Pancreas (tissue), 10 donors: ENCODE measurements around the gene ORC1. TPM values are rescaled to one million over a fixed set of nuclear protein-coding genes. Genes with fewer than 3 reads are reported as not detected.

Experiments
- ATAC-seq, 4 donors: fragments of 200-7000 bp; cut with Tn5 transposase; one replicate each; pipeline versions ENCODE4 v1.8.0 to v1.9.1; 2020; ENCODE audit warnings: mild to moderate bottlenecking in 4 of 4, moderate library complexity in 4 of 4
- DNase-seq, 6 donors: peaks; one replicate each; pipeline ENCODE4 v3.0.0-alpha.2; 2020
- FAIRE-seq: peaks from 2 replicates; lab custom pipeline; 2012; peaks lifted over from hg19 to GRCh38; lab: Jason Lieb, UNC
- H3K27ac ChIP-seq, 4 donors: fragments of 200-600 bp; sonication (generic); 1 replicate in 3 of 4; 2 replicates in 1 of 4; pipeline versions ENCODE4 v1.5.0 to v1.8.0; 2020
- H3K27me3 ChIP-seq, 4 donors: fragments of 200-600 bp; one replicate each; pipeline ENCODE4 v1.8.0; 2021
- H3K36me3 ChIP-seq, 3 donors: fragments of 200-600 bp; sonication (generic) in 1 of 3; one replicate each; pipeline versions ENCODE4 v1.5.0 to v1.8.0; 2020 to 2021
- H3K4me1 ChIP-seq, 3 donors: fragments of 200-600 bp; one replicate each; pipeline ENCODE4 v1.8.0; 2021
- H3K4me3 ChIP-seq, 4 donors: fragments of 200-600 bp; sonication (generic) in 2 of 4; one replicate each; pipeline versions ENCODE4 v1.5.0 to v1.8.0; 2020 to 2021
- H3K9me3 ChIP-seq, 4 donors: fragments of 200-600 bp; one replicate each; pipeline ENCODE4 v1.8.0; 2021
- WGBS, 2 donors: extraction: QIAGEN DNeasy Blood & Tissue Kit; methylation state at CpG; one replicate each; pipeline ENCODE4 v1.1.7; 2013; 5-methylcytosine and 5-hydroxymethylcytosine counted together
- intact Hi-C, 3 donors: fragments of 100-400 bp; cut with DNase I; formaldehyde crosslinking; loops; one replicate each; pipeline versions ENCODE4 v1.11.1 to v1.14.2; 2022
- polyA plus RNA-seq, 2 donors: library from polyadenylated mRNA; stranded (reverse); fragments of 200-250 nt; gene quantifications; one replicate each; pipeline ENCODE4 v1.2.3, GENCODE V29; 2013
- total RNA-seq, 6 donors: library from RNA; stranded (reverse); fragmentation: NEBNext Ultra II Directional in 4 of 6; extraction: Animal tissue kit (Norgen Biotek cat#: 25700) in 4 of 6; gene quantifications; one replicate each; pipeline versions ENCODE4 v1.2.1 to v1.2.4, GENCODE V29; 2021 to 2023
- TF ChIP-seq, protein P1 (sequence below), 4 donors: fragments of 200-600 bp; sonication (generic) in 3 of 4; IDR thresholded peaks; one replicate each; pipeline versions ENCODE4 v1.5.0 to v1.8.0; 2021; ENCODE audit warnings: antibody characterized with exemption in 4 of 4
- donor health status: healthy with polysubstance abuse.
- donor health status: DM: no; HTN: no; CAD: no; lungs with moderate emphysema.
- donor health status: DM: no; HTN: no; CAD: no.
- donor health status: control.
- donor health status: control.
- donor health status: Bipolar disorder and iron deficiency.
- donor health status: DM: yes; HTN: yes; CAD: no.
- donor health status: DM: no; HTN: no; CAD: no.
- donor health status: DM: no; HTN: no; CAD: no.
- donor health status: DM: yes; HTN: yes; CAD: no.

Gene ORC1
- total and polyA plus RNA-seq, 8 donors = 0.09 to 0.68 (median 0.30) TPM

DNA sequence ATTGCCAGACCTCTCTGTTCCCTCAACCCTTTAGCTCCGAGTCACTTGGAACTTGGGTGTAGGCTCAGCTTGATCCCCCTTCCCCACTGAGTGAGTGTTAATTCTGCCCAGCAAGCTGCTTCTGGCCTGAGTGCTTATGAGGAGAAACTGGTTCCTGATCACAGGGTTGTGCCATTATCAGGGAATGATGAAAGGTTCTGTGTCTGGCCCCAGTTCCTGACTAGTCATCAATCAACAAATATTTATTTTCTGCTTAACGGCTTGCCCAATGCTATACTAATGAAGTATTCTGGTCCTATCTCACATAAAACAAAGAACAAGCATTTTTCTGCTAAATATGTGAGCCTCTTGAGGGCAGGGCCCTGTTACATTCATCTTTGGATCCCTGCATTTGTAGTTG lies 59.0 kb downstream of the ORC1 start:
- no peak for FAIRE-seq
- DNase-seq = no peak
- ATAC-seq = no peak
- WGBS, 2 donors = 49 to 53% methylated on average over 2 of the region's 2 CpGs
- Histone ChIP-seq H3K4me3 (no peak overlapping the region), H3K9me3 (no peaks in the 10 kb centered on the region), H3K27ac (no peak overlapping the region), H3K27me3 (no peaks in the 10 kb centered on the region), H3K4me1 (no peaks in the 10 kb centered on the region), H3K36me3 (peaks cover 0 to 14% (median 0%) of the 10 kb centered on the region in 3 donors)
- TF ChIP-seq, protein P1, sequence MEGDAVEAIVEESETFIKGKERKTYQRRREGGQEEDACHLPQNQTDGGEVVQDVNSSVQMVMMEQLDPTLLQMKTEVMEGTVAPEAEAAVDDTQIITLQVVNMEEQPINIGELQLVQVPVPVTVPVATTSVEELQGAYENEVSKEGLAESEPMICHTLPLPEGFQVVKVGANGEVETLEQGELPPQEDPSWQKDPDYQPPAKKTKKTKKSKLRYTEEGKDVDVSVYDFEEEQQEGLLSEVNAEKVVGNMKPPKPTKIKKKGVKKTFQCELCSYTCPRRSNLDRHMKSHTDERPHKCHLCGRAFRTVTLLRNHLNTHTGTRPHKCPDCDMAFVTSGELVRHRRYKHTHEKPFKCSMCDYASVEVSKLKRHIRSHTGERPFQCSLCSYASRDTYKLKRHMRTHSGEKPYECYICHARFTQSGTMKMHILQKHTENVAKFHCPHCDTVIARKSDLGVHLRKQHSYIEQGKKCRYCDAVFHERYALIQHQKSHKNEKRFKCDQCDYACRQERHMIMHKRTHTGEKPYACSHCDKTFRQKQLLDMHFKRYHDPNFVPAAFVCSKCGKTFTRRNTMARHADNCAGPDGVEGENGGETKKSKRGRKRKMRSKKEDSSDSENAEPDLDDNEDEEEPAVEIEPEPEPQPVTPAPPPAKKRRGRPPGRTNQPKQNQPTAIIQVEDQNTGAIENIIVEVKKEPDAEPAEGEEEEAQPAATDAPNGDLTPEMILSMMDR (IDR thresholded peaks at IDR 0.05) = no peak
- intact Hi-C loops = no loop called here

GRCh38 chr1:52343979-52344378 lies 60.2 kb downstream of the ORC1 start:
- Histone ChIP-seq H3K27ac (no peak overlapping the region), H3K9me3 (no peaks in the 10 kb centered on the region), H3K4me3 (no peak overlapping the region), H3K4me1 (no peaks in the 10 kb centered on the region), H3K27me3 (no peaks in the 10 kb centered on the region), H3K36me3 (peaks cover 0 to 14% (median 0%) of the 10 kb centered on the region in 3 donors)
- TF ChIP-seq, protein P1 (IDR thresholded peaks at IDR 0.05) = no peak
- FAIRE-seq (no peak), DNase-seq (no peak), ATAC-seq (no peak)
- WGBS, 2 donors = 86 to 88% methylated on average over 3 of the region's 3 CpGs
- intact Hi-C loops = no loop called here

GRCh38 chr1:52341655-52342260 lies 62.5 kb downstream of the ORC1 start:
- no peaks in the 10 kb centered on the region for H3K9me3 ChIP-seq
- H3K27ac ChIP-seq = no peak overlapping the region
- H3K27me3 ChIP-seq = no peaks in the 10 kb centered on the region
- DNase-seq = no peak
- H3K36me3 ChIP-seq = peaks cover 0 to 9% (median 0%) of the 10 kb centered on the region in 3 donors
- H3K4me3 ChIP-seq = no peak overlapping the region
- TF ChIP-seq, protein P1 (IDR thresholded peaks at IDR 0.05) = no peak
- intact Hi-C loops = no loop called here
- no peak for ATAC-seq
- 76 to 77% methylated on average over 7 of the region's 7 CpGs for WGBS, 2 donors
- FAIRE-seq = no peak
- no peaks in the 10 kb centered on the region for H3K4me1 ChIP-seq

DNA sequence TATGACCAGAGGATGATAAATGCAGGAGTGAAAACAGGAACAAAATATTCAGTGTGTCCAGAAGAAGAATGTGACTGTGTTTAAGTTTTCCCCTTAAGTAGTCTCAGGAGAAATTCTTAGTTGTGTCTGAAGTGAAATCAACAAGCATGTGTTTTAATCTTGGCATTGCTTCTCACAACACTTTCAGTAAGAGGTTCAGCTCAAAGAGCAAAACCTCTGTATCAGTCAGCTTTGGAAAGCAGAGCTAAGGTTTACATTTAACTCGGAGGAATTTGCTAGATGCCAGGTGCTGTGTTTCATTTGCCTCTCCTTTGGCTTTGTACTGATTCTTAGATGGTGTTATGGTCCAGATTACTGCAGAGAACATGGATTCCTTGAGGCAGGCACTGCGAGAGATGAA lies 66.8 kb downstream of the ORC1 start:
- WGBS, 2 donors = 74 to 77% methylated on average over 2 of the region's 2 CpGs
- Histone ChIP-seq H3K4me1 (no peaks in the 10 kb centered on the region), H3K27ac (no peak overlapping the region), H3K4me3 (no peak overlapping the region), H3K27me3 (no peaks in the 10 kb centered on the region), H3K36me3 (no peaks in the 10 kb centered on the region), H3K9me3 (no peaks in the 10 kb centered on the region)
- no peak for ATAC-seq
- no peak for FAIRE-seq
- DNase-seq = no peak
- intact Hi-C loops = no loop called here
- TF ChIP-seq, protein P1 (IDR thresholded peaks at IDR 0.05) = no peak

DNA sequence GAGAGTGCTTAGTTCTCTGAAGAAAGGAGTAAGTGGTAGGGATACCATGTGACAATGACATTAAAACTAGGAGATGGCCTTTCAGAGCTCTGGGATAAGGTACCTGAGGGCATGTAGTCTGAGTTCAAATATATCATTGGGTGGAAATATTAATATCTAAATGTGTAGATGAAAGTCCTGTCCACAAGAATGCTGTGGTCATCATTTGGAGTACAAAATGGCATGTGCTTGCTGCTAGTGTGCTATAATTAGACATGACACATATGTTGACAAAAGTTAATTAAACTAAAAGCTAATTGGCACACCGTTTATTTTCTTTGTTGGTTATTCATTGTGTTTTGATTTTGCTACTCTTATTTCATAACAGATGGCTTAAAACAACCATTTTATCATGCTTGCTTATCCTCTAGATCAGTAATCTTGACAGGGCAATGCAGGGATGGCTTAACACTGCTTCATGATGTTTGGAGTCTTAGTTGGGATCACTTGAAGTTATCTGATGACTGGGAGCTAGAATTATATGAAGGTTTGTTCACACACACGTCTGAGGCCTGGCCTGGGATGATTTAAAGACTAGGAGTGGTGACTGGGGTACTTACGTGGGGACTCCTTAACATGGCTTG lies 69.2 kb downstream of the ORC1 start:
- DNase-seq = no peak
- no peak for FAIRE-seq
- Histone ChIP-seq H3K4me1 (no peaks in the 10 kb centered on the region), H3K27ac (no peak overlapping the region), H3K4me3 (no peak overlapping the region), H3K36me3 (no peaks in the 10 kb centered on the region), H3K9me3 (no peaks in the 10 kb centered on the region), H3K27me3 (no peaks in the 10 kb centered on the region)
- WGBS, 2 donors = 85 to 87% methylated on average over 3 of the region's 3 CpGs
- TF ChIP-seq, protein P1 (IDR thresholded peaks at IDR 0.05) = no peak
- intact Hi-C loops = no loop called here
- no peak for ATAC-seq
